ENCODE measurements around the gene ZNF668. TPM values are rescaled to one million over a fixed set of nuclear protein-coding genes. Genes with fewer than 3 reads are reported as not detected.

ZNF668 gene
- total and polyA plus RNA-seq, 2 donors = 4.3 to 7.1 TPM

DNA sequence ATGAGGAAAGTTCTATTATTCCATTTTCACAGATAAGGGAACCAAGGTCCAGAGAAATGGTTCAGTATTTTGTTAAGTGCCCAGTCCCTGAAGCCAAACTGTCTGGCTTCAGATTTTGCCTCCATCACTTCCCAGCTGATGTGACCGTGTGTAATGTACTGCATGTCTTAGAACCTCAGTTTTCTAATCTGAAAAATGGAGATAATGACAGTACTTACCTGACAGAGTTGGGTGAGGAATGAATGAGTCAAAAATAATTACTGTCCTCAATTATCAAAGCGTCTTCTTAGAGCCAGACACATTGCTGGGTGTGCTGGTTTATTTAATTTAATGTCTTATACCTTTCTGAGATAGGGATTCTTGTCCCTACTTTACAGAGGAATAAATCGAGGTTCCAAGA lies 6.7 kb downstream of the ZNF668 start:
- 97% methylated on average over 3 of the region's 3 CpGs for WGBS
- H3K4me1 ChIP-seq (ENCODE audit: control insufficient read depth in 2 of 2, insufficient read depth in 2 of 2, low read length in 2 of 2) = peaks cover 12 to 23% of the 10 kb centered on the region in 2 donors
- no peak for DNase-seq (ENCODE audit: low read depth in 6 of 9, low spot score in 9 of 9)

GRCh38 chr16:31064882-31065461 lies 9.1 kb downstream of the ZNF668 start:
- peaks cover 26 to 32% of the 10 kb centered on the region in 2 donors for H3K36me3 ChIP-seq (ENCODE audit: control insufficient read depth in 2 of 2, insufficient read depth in 2 of 2, low read length in 1 of 2)
- no peaks in the 10 kb centered on the region for H3K27me3 ChIP-seq (ENCODE audit: control insufficient read depth in 2 of 2, insufficient read depth in 1 of 2, low read length in 1 of 2)
- no peaks in the 10 kb centered on the region for H3K9me3 ChIP-seq (ENCODE audit: control insufficient read depth in 2 of 2, insufficient read depth in 1 of 2, low read length in 1 of 2)
- WGBS = 93% methylated on average over 4 of the region's 4 CpGs
- no peak for DNase-seq (ENCODE audit: low read depth in 6 of 9, low spot score in 9 of 9)
- H3K4me3 ChIP-seq (ENCODE audit: low read length in 2 of 2) = no peak overlapping the region
- peaks cover 2 to 17% of the 10 kb centered on the region in 2 donors for H3K4me1 ChIP-seq (ENCODE audit: control insufficient read depth in 2 of 2, insufficient read depth in 2 of 2, low read length in 2 of 2)
- peak overlapping the region; percentile 12 to 13 for H3K27ac ChIP-seq (ENCODE audit: low read depth in 1 of 2, low read length in 1 of 2)

More for the DNA sequence above, 6.7 kb downstream of the ZNF668 start:
- Histone ChIP-seq H3K9me3 (ENCODE audit: control insufficient read depth in 2 of 2, insufficient read depth in 1 of 2, low read length in 1 of 2) (no peaks in the 10 kb centered on the region), H3K27ac (ENCODE audit: low read depth in 1 of 2, low read length in 1 of 2) (no peak overlapping the region), H3K4me3 (ENCODE audit: low read length in 2 of 2) (no peak overlapping the region), H3K27me3 (ENCODE audit: control insufficient read depth in 2 of 2, insufficient read depth in 1 of 2, low read length in 1 of 2) (no peaks in the 10 kb centered on the region), H3K36me3 (ENCODE audit: control insufficient read depth in 2 of 2, insufficient read depth in 2 of 2, low read length in 1 of 2) (peaks cover 9 to 10% of the 10 kb centered on the region in 2 donors)

DNA sequence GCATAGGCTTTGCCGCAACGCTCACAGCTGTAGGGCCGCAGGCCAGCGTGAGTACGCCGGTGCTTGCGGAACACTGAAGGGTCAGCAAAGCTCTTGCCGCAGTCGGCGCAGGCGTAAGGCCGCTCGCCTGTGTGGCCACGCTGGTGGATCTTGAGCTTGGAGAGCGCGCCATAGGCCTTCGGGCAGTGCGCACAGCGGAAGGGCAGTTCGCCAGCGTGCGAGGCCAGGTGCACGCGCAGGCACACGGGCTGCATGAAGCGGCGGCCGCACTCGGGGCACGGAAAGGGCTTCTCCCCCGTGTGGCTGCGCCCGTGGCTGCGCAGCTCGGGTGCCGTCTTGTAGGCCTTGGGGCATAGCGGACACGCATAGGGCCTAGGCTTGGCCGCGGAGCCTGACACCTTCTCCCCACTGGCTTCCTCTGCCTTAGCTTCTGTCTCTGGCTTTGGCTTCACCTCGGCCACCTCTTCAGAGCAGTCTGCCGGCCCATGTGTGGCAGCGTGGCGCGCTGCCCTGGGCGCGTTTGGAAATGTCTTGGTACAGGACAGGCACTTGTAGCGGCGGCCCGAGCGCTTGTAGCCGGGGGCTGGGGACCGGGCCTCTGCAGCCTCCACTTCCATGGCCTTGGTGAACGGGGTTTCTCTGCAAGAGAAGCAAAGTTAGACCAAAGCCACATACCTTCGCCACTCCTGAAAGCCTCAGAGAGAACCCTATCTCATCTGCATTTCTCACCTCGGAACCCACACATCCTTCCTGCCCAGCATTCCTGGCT lies 10.0 kb downstream of the ZNF668 start:
- Histone ChIP-seq H3K4me3 (ENCODE audit: low read length in 2 of 2) (no peak overlapping the region), H3K9me3 (ENCODE audit: control insufficient read depth in 2 of 2, insufficient read depth in 1 of 2, low read length in 1 of 2) (no peaks in the 10 kb centered on the region), H3K36me3 (ENCODE audit: control insufficient read depth in 2 of 2, insufficient read depth in 2 of 2, low read length in 1 of 2) (peaks cover 26 to 32% of the 10 kb centered on the region in 2 donors), H3K27ac (ENCODE audit: low read depth in 1 of 2, low read length in 1 of 2) (no peak overlapping the region), H3K27me3 (ENCODE audit: control insufficient read depth in 2 of 2, insufficient read depth in 1 of 2, low read length in 1 of 2) (no peaks in the 10 kb centered on the region), H3K4me1 (ENCODE audit: control insufficient read depth in 2 of 2, insufficient read depth in 2 of 2, low read length in 2 of 2) (peaks cover 2 to 17% of the 10 kb centered on the region in 2 donors)
- 79% methylated on average over 56 of the region's 56 CpGs for WGBS
- peak in 3 of 9 donors; percentile 5 to 23 (median 17) for DNase-seq (ENCODE audit: low read depth in 6 of 9, low spot score in 9 of 9)

DNA sequence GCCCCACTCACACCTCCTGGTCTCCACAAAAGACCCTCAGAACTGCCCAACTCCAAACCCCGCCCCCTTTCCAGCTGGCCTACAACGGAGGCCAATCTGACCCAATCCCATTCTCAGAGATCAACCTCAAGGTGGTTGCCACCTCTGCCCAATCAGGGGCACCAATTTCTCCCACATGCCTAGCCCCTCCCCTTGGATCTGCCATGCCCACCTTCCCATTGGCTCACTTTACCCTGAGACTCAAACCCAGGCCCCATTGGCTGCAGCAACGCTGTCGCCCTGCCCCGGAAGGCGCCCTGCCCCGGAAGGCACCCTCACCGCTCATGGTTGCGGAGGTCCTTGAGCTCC lies 10.6 kb downstream of the ZNF668 start:
- Histone ChIP-seq H3K27me3 (ENCODE audit: control insufficient read depth in 2 of 2, insufficient read depth in 1 of 2, low read length in 1 of 2) (no peaks in the 10 kb centered on the region), H3K9me3 (ENCODE audit: control insufficient read depth in 2 of 2, insufficient read depth in 1 of 2, low read length in 1 of 2) (no peaks in the 10 kb centered on the region), H3K4me1 (ENCODE audit: control insufficient read depth in 2 of 2, insufficient read depth in 2 of 2, low read length in 2 of 2) (peaks cover 2 to 17% of the 10 kb centered on the region in 2 donors), H3K36me3 (ENCODE audit: control insufficient read depth in 2 of 2, insufficient read depth in 2 of 2, low read length in 1 of 2) (peaks cover 26 to 32% of the 10 kb centered on the region in 2 donors), H3K4me3 (ENCODE audit: low read length in 2 of 2) (no peak overlapping the region), H3K27ac (ENCODE audit: low read depth in 1 of 2, low read length in 1 of 2) (no peak overlapping the region)
- WGBS = 98% methylated on average over 9 of the region's 9 CpGs
- no peak for DNase-seq (ENCODE audit: low read depth in 6 of 9, low spot score in 9 of 9)

DNA sequence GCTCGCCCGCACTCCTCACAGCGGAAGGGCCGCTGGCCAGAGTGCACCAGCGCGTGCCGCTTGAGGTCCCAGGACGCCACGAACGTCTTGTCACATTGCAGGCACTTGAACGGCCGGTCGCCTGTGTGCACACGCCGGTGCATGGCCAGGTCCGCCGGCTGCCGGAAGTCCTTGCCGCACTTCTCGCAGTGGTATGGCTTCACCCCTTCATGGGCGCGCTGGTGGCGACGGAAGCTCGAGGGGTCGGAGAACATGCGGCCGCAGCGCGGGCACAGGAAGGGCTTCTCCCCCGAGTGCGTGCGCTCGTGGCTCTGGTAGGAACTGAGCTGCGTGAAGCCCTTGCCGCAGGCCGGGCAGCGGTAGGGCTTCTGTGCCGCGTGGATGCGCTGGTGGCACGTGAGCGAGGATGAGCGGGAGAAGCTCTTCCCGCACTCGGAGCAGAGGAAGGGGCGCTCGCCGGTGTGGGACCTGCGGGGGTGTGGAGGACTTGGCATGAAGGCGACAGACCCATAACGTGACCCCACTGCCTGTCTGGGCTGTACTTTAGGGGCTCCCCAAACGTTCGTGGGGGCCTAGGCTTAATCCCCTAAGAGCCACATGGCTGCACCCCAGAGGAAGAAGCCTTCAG lies 12.1 kb downstream of the ZNF668 start:
- no peaks in the 10 kb centered on the region for H3K27me3 ChIP-seq (ENCODE audit: control insufficient read depth in 2 of 2, insufficient read depth in 1 of 2, low read length in 1 of 2)
- H3K36me3 ChIP-seq (ENCODE audit: control insufficient read depth in 2 of 2, insufficient read depth in 2 of 2, low read length in 1 of 2) = peaks cover 26 to 36% of the 10 kb centered on the region in 2 donors
- WGBS = 98% methylated on average over 54 of the region's 54 CpGs
- DNase-seq (ENCODE audit: low read depth in 6 of 9, low spot score in 9 of 9) = no peak
- H3K4me3 ChIP-seq (ENCODE audit: low read length in 2 of 2) = no peak overlapping the region
- H3K9me3 ChIP-seq (ENCODE audit: control insufficient read depth in 2 of 2, insufficient read depth in 1 of 2, low read length in 1 of 2) = no peaks in the 10 kb centered on the region
- H3K27ac ChIP-seq (ENCODE audit: low read depth in 1 of 2, low read length in 1 of 2) = no peak overlapping the region
- peaks cover 2 to 17% of the 10 kb centered on the region in 2 donors for H3K4me1 ChIP-seq (ENCODE audit: control insufficient read depth in 2 of 2, insufficient read depth in 2 of 2, low read length in 2 of 2)

GRCh38 chr16:31061126-31061812 lies 12.8 kb downstream of the ZNF668 start:
- Histone ChIP-seq H3K27ac (ENCODE audit: low read depth in 1 of 2, low read length in 1 of 2) (no peak overlapping the region), H3K36me3 (ENCODE audit: control insufficient read depth in 2 of 2, insufficient read depth in 2 of 2, low read length in 1 of 2) (peaks cover 26 to 36% of the 10 kb centered on the region in 2 donors), H3K4me1 (ENCODE audit: control insufficient read depth in 2 of 2, insufficient read depth in 2 of 2, low read length in 2 of 2) (peaks cover 2 to 17% of the 10 kb centered on the region in 2 donors), H3K4me3 (ENCODE audit: low read length in 2 of 2) (no peak overlapping the region), H3K27me3 (ENCODE audit: control insufficient read depth in 2 of 2, insufficient read depth in 1 of 2, low read length in 1 of 2) (no peaks in the 10 kb centered on the region), H3K9me3 (ENCODE audit: control insufficient read depth in 2 of 2, insufficient read depth in 1 of 2, low read length in 1 of 2) (no peaks in the 10 kb centered on the region)
- WGBS = 97% methylated on average over 42 of the region's 42 CpGs
- no peak for DNase-seq (ENCODE audit: low read depth in 6 of 9, low spot score in 9 of 9)

- DNase-seq (ENCODE audit: low read depth in 6 of 9, low spot score in 9 of 9) = no peak
- Histone ChIP-seq H3K27me3 (ENCODE audit: control insufficient read depth in 2 of 2, insufficient read depth in 1 of 2, low read length in 1 of 2) (no peaks in the 10 kb centered on the region), H3K4me3 (ENCODE audit: low read length in 2 of 2) (no peak overlapping the region), H3K9me3 (ENCODE audit: control insufficient read depth in 2 of 2, insufficient read depth in 1 of 2, low read length in 1 of 2) (no peaks in the 10 kb centered on the region), H3K36me3 (ENCODE audit: control insufficient read depth in 2 of 2, insufficient read depth in 2 of 2, low read length in 1 of 2) (peaks cover 0 to 10% of the 10 kb centered on the region in 2 donors), H3K4me1 (ENCODE audit: control insufficient read depth in 2 of 2, insufficient read depth in 2 of 2, low read length in 2 of 2) (no peaks in the 10 kb centered on the region), H3K27ac (ENCODE audit: low read depth in 1 of 2, low read length in 1 of 2) (no peak overlapping the region)
- WGBS = over 99% methylated on average over 4 of the region's 4 CpGs
These were observed 18.4 kb downstream of the ZNF668 start for GRCh38 chr16:31055613-31056012.

DNA sequence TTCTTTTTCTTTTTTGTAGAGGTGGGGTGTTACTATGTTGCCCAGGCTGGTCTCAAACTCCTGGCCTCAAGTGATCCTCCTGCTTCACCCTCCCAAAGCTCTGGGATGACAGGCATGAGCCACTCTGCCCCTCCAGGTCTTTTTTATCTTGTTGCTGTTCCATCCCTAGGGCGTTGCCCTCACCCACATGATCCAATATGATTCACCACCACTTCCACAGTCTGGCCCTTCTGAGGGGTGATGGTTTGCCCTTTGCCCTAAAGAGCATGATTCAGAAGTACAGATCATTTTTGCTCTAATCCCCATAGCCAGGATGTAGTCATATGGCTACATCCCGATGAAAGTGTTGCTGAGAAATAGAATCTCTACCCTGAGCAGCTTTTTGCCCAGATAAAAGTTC lies 21.9 kb downstream of the ZNF668 start:
- no peaks in the 10 kb centered on the region for H3K36me3 ChIP-seq (ENCODE audit: control insufficient read depth in 2 of 2, insufficient read depth in 2 of 2, low read length in 1 of 2)
- H3K27ac ChIP-seq (ENCODE audit: low read depth in 1 of 2, low read length in 1 of 2) = no peak overlapping the region
- 88% methylated on average over 2 of the region's 2 CpGs for WGBS
- H3K4me3 ChIP-seq (ENCODE audit: low read length in 2 of 2) = no peak overlapping the region
- H3K9me3 ChIP-seq (ENCODE audit: control insufficient read depth in 2 of 2, insufficient read depth in 1 of 2, low read length in 1 of 2) = no peaks in the 10 kb centered on the region
- no peaks in the 10 kb centered on the region for H3K27me3 ChIP-seq (ENCODE audit: control insufficient read depth in 2 of 2, insufficient read depth in 1 of 2, low read length in 1 of 2)
- H3K4me1 ChIP-seq (ENCODE audit: control insufficient read depth in 2 of 2, insufficient read depth in 2 of 2, low read length in 2 of 2) = no peaks in the 10 kb centered on the region
- no peak for DNase-seq (ENCODE audit: low read depth in 6 of 9, low spot score in 9 of 9)
